Measurements from ENCODE around the gene CGN. TPM values are rescaled to one million over a fixed set of nuclear protein-coding genes. Genes with fewer than 3 reads are reported as not detected.

The CGN gene, protein sequence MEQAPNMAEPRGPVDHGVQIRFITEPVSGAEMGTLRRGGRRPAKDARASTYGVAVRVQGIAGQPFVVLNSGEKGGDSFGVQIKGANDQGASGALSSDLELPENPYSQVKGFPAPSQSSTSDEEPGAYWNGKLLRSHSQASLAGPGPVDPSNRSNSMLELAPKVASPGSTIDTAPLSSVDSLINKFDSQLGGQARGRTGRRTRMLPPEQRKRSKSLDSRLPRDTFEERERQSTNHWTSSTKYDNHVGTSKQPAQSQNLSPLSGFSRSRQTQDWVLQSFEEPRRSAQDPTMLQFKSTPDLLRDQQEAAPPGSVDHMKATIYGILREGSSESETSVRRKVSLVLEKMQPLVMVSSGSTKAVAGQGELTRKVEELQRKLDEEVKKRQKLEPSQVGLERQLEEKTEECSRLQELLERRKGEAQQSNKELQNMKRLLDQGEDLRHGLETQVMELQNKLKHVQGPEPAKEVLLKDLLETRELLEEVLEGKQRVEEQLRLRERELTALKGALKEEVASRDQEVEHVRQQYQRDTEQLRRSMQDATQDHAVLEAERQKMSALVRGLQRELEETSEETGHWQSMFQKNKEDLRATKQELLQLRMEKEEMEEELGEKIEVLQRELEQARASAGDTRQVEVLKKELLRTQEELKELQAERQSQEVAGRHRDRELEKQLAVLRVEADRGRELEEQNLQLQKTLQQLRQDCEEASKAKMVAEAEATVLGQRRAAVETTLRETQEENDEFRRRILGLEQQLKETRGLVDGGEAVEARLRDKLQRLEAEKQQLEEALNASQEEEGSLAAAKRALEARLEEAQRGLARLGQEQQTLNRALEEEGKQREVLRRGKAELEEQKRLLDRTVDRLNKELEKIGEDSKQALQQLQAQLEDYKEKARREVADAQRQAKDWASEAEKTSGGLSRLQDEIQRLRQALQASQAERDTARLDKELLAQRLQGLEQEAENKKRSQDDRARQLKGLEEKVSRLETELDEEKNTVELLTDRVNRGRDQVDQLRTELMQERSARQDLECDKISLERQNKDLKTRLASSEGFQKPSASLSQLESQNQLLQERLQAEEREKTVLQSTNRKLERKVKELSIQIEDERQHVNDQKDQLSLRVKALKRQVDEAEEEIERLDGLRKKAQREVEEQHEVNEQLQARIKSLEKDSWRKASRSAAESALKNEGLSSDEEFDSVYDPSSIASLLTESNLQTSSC
- 1.1 to 1.9 TPM (median 1.4 TPM) in 5 replicates for total RNA-seq (2022; extraction: Qiagen RNA extraction; ENCODE audit: low read depth)

DNA sequence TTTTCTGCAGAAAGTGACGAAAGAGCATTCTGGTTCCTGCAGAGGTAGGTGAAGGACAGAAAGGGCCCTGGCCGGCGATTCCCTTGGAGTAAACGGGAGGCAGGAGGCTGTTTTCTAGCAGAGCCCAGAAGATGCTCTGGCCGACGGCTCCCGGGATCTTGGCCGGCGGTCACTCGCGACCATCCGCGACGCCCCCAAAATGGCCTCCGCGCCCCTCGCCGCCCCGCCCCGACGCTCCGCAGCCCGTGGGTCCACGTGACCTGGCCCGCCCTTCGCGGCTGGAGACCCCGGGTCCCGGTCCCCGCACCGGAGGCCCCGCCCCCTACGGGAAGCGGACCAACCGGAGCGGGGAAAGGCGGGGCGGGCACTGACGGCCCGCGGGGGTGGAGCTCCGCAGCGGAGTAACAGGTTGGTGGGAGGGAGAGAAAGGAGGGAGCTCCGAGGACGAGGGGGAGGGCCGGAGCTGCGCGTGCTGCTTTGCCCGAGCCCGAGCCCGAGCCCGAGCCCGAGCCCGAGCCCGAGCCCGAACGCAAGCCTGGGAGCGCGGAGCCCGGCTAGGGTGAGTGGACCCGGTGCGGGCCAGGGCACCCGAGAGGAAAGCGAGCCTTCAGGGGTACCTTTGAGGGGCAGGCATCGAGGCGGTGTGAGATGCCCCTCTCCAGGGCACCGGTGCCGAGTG, at the start of gene CGN:
CGN (plus strand) TSS at position 431 of the 679 bp plus-strand sequence. CDS start 7,133 bp downstream, outside the sequence.

DNA sequence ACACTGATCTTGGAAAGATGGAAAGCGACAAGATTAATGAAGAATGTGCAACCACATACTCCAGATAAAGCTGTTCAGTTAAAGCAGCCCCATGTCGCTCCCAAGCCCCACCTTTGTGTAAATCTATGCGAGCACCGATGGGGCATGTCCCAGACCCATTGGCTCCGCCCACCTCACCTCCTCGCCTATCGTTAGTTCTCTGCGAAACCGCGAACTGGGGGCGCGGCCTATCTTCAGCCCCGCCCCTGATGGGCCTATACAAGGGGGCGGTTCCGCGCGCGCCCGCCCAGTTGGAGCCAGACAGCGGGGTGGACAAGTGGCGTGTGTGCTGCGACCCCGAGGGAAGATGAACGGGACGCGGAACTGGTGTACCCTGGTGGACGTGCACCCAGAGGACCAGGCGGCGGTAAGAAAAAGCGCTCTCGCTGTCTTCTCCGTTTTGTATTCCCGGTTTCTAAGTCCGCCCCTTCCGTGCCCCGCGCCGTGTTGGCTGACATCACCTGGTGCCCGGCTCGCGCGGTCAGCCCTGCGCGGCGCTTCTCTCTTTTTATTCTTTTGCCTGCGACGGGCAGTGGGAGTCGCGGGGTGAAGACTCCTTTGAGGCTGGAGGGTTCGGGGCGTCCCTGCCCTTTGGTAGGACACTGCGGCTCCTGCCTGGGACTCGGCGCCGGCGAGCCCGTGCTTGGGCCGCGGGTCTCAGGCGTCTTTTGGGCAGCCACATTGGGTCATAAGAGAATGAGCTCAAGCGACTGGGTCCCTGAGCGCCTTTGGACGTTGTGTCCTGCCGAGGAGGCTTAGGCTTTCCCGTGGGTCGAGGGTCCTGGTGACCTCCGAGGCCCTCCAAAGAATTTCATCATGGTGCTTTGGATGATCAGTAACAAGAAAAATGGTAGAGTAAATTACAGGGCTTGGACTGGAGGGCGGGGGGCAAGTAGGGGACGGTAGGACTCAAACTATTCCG, 29.1 kb downstream of the CGN start, which contains the start of gene TUFT1:
TUFT1 (plus strand) TSS at position 289 of the 961 bp plus-strand sequence; CDS start at position 347, 58 bp downstream.

Other genes starting within 250 kb of the CGN start
- gene ZNF687, start 229.1 kb upstream of the CGN start, total RNA-seq (2022; extraction: Qiagen RNA extraction; ENCODE audit: low read depth), result 13.1 to 15.6 TPM (median 14.6 TPM) in 5 replicates
- 23.9 to 30.9 TPM (median 29.1 TPM) in 5 replicates for gene PI4KB, start 184.0 kb upstream of the CGN start, total RNA-seq (2022; extraction: Qiagen RNA extraction; ENCODE audit: low read depth)
- 27.3 to 30.3 TPM (median 28.2 TPM) in 5 replicates for gene RFX5, start 164.1 kb upstream of the CGN start, total RNA-seq (2022; extraction: Qiagen RNA extraction; ENCODE audit: low read depth)
- 5.0 to 7.4 TPM (median 5.6 TPM) in 5 replicates for gene SELENBP1, start 138.7 kb upstream of the CGN start, total RNA-seq (2022; extraction: Qiagen RNA extraction; ENCODE audit: low read depth)
- gene PSMB4, start 111.8 kb upstream of the CGN start, total RNA-seq (2022; extraction: Qiagen RNA extraction; ENCODE audit: low read depth), result 338 to 445 TPM (median 430 TPM) in 5 replicates
- gene POGZ, start 51.9 kb upstream of the CGN start, total RNA-seq (2022; extraction: Qiagen RNA extraction; ENCODE audit: low read depth), result 20.2 to 22.0 TPM (median 21.4 TPM) in 5 replicates
- 13.2 to 16.6 TPM (median 15.2 TPM) in 5 replicates for gene TUFT1, start 28.9 kb downstream of the CGN start, total RNA-seq (2022; extraction: Qiagen RNA extraction; ENCODE audit: low read depth)
- 6.9 to 10.9 TPM (median 8.1 TPM) in 5 replicates for gene SNX27, start 100.7 kb downstream of the CGN start, total RNA-seq (2022; extraction: Qiagen RNA extraction; ENCODE audit: low read depth)
- gene CELF3, start 205.4 kb downstream of the CGN start, total RNA-seq (2022; extraction: Qiagen RNA extraction; ENCODE audit: low read depth), result 0.08 TPM in 1 of 5 replicates, not detected in the others
- gene RIIAD1, start 210.1 kb downstream of the CGN start, total RNA-seq (2022; extraction: Qiagen RNA extraction; ENCODE audit: low read depth), result 0.43 TPM in 1 of 5 replicates, not detected in the others